Gastrocnemius medialis (tissue), 4 donors: Measurements from ENCODE around the gene GAL3ST1. TPM values are rescaled to one million over a fixed set of nuclear protein-coding genes. Genes with fewer than 3 reads are reported as not detected.
"Not testable (repeated sequence)": the region's sequence is repeated elsewhere in the genome, so short reads cannot be mapped to it uniquely, and the experiment has no call there.

Experiments
- ATAC-seq, 2 donors: fragments of 150-250 bp; one replicate each; pipeline ENCODE4 v1.9.1; 2016
- DNase-seq, 2 donors: peaks; one replicate each; pipeline ENCODE4 v3.0.0-alpha.2; 2019
- H3K27ac ChIP-seq, 4 donors: fragments of 200-600 bp; sonication (generic); 1 replicate in 1 of 4; 2 replicates in 3 of 4; pipeline ENCODE4 v1.5.1; 2016 to 2018; ENCODE audit warnings: mild to moderate bottlenecking in 2 of 4, moderate library complexity in 1 of 4
- H3K27me3 ChIP-seq, 3 donors: fragments of 200-600 bp; sonication (generic) in 2 of 3; 1 replicate in 1 of 3; 2 replicates in 2 of 3; pipeline versions ENCODE4 v1.5.1 to v1.6.0; 2016 to 2019; ENCODE audit warnings: mild to moderate bottlenecking in 1 of 3, moderate library complexity in 1 of 3
- H3K36me3 ChIP-seq, 2 donors: fragments of 200-600 bp; sonication (generic) in 1 of 2; one replicate each; pipeline ENCODE4 v1.5.1; 2017 to 2018
- H3K4me1 ChIP-seq, 2 donors: fragments of 200-600 bp; sonication (generic) in 1 of 2; one replicate each; pipeline ENCODE4 v1.5.1; 2016 to 2017; ENCODE audit warnings: mild to moderate bottlenecking in 2 of 2
- H3K4me3 ChIP-seq, 4 donors: fragments of 200-600 bp; sonication (generic) in 3 of 4; 1 replicate in 1 of 4; 2 replicates in 3 of 4; pipeline ENCODE4 v1.5.1; 2016 to 2019; ENCODE audit warnings: mild to moderate bottlenecking in 2 of 4
- H3K9me3 ChIP-seq, 3 donors: fragments of 200-600 bp; sonication (generic) in 2 of 3; 1 replicate in 1 of 3; 2 replicates in 2 of 3; pipeline ENCODE4 v1.5.1; 2016 to 2019
- POLR2A ChIP-seq, 2 donors: fragments of 450-650 bp; IDR thresholded peaks; one replicate each; pipeline ENCODE4 v1.6.1; 2017; ENCODE audit warnings: antibody characterized with exemption in 2 of 2, mild to moderate bottlenecking in 2 of 2, moderate library complexity in 2 of 2
- in situ Hi-C, 4 donors: fragments of 200-750 bp; cut with MboI; loops; one replicate each; pipeline versions ENCODE4 v1.15.0 to v1.8.0; 2017; ENCODE audit warnings: low sequenced_read_pairs in 4 of 4
- intact Hi-C: fragments of 100-400 bp; cut with DNase I; formaldehyde crosslinking; loops from one replicate; pipeline ENCODE4 v1.15.1; 2023; ENCODE audit warnings: low total_unique reads
- total RNA-seq, 4 donors: library from RNA; depleted of rRNA; stranded (reverse); fragments of >200 nt; gene quantifications; one replicate each; pipeline versions ENCODE4 v1.1.0 to v1.2.3, GENCODE V29; 2016
- TF ChIP-seq, protein P1 (sequence below), 5 experiments: fragments of 450-650 bp in 3 of 5; fragments of 200-600 bp in 2 of 5; sonication (generic) in 2 of 5; IDR thresholded peaks in 4 of 5; conservative IDR thresholded peaks in 1 of 5; 1 replicate in 4 of 5; 2 replicates in 1 of 5; pipeline ENCODE4 v1.5.1; 2016 to 2019; ENCODE audit warnings: antibody characterized with exemption in 5 of 5, mild to moderate bottlenecking in 3 of 5, moderate library complexity in 3 of 5

The GAL3ST1 gene
- total RNA-seq, 4 donors from 2014 or later = 0.29 to 2.0 (median 1.2) TPM

DNA sequence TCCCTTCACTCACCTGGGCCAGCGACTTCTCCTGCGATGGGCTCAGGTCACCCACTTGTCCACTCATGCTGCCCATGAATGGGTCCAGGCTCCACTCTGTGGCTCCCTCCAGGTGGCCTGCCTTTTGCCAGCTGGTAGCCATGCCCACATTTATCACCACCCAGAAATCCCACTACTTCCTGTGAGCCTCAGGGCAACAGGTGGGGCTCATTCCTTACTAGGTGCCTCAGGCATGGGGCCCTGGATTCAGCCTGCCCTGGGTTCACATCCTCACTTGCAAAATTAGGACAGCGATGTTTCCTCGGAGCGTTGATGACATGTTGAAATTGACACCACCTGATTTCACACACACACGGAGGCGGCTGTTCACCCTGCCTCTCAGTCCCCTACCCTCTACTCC lies 27.8 kb downstream of the GAL3ST1 start, which contains the start of gene SEC14L6:
SEC14L6 (minus strand) TSS at position 126 of the 400 bp plus-strand sequence; CDS start at position 67, 59 bp downstream.
- in situ Hi-C loops = no loop called here
- no peak for TF ChIP-seq POLR2A (IDR thresholded peaks at IDR 0.05)
- TF ChIP-seq, protein P1, sequence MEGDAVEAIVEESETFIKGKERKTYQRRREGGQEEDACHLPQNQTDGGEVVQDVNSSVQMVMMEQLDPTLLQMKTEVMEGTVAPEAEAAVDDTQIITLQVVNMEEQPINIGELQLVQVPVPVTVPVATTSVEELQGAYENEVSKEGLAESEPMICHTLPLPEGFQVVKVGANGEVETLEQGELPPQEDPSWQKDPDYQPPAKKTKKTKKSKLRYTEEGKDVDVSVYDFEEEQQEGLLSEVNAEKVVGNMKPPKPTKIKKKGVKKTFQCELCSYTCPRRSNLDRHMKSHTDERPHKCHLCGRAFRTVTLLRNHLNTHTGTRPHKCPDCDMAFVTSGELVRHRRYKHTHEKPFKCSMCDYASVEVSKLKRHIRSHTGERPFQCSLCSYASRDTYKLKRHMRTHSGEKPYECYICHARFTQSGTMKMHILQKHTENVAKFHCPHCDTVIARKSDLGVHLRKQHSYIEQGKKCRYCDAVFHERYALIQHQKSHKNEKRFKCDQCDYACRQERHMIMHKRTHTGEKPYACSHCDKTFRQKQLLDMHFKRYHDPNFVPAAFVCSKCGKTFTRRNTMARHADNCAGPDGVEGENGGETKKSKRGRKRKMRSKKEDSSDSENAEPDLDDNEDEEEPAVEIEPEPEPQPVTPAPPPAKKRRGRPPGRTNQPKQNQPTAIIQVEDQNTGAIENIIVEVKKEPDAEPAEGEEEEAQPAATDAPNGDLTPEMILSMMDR (IDR thresholded peaks at IDR 0.05 in 4 of 5, conservative IDR thresholded peaks at IDR 0.05 in 1 of 5) = no peak
- no peaks in the 10 kb centered on the region for H3K36me3 ChIP-seq
- no peak within 1 kb of the TSS for H3K4me3 ChIP-seq
- no peaks in the 10 kb centered on the region for H3K9me3 ChIP-seq
- DNase-seq = no peak
- no peaks in the 10 kb centered on the region for H3K4me1 ChIP-seq
- intact Hi-C loops = no loop called here
- no peak within 1 kb of the TSS for H3K27ac ChIP-seq
- ATAC-seq = no peak
- peaks cover 21 to 23% (median 23%) of the 10 kb centered on the region in 3 donors for H3K27me3 ChIP-seq

DNA sequence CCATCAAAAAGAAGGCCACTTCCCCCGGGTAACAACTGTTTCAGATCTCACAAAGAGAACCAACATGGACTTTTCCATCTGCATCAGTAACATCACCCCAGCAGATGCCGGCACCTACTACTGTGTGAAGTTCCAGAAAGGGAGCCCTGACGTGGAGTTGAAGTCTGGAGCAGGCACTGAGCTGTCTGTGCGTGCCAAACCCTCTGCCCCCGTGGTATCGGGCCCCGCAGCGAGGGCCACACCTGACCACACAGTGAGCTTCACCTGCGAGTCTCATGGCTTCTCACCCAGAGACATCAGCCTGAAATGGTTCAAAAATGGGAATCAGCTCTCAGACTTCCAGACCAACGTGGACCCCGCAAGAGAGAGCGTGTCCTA lies 31.7 kb downstream of the GAL3ST1 start:
- no peak for TF ChIP-seq POLR2A (IDR thresholded peaks at IDR 0.05)
- H3K27me3 ChIP-seq = peaks cover 25% of the 10 kb centered on the region in 3 donors
- H3K4me3 ChIP-seq = peak overlapping the region in 3 of 4 donors; percentile 24 to 49 (median 47)
- intact Hi-C loops = no loop called here
- no peaks in the 10 kb centered on the region for H3K4me1 ChIP-seq
- H3K9me3 ChIP-seq = no peaks in the 10 kb centered on the region
- no peak for DNase-seq
- no peaks in the 10 kb centered on the region for H3K36me3 ChIP-seq
- H3K27ac ChIP-seq = no peak overlapping the region
- in situ Hi-C loops = no loop called here
- no peak for ATAC-seq

DNA sequence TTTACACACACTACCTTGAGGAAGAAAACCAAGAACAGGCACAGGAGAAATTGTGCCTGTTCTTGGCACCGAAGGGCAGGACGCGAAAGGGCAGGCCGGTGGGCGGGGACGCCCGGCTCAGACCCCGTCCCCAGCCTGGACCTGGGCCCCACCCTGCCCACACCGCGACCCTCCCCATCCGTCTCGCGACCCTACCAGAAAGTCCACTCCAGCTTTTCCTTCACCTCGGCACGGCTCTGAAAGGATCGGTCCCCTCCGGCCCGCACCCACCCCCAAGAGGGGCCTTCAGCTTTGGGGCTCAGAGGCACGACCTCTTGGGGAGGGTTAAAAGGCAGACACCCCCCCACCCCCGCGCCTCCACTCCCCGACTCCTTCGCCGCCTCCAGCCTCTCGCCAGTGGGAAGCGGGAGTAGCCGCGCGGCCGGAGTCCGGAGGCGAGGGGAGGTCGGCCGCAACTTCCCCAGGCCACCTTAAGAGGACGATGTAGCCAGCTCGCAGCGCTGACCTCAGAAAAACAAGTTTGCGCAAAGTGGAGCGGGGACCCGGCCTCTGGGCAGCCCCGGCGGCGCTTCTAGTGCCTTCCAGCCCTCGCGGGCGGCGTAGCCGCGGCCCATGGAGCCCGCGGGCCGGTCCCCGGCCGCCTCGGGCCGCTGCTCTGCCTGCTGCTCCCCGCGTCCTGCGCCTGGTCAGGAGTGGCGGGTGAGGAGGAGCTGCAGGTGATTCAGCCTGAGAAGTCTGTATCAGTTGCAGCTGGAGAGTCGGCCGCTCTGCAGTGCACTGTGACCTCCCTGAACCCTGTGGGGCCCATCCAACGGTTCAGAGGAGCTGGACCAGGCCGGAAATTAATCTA lies 32.3 kb downstream of the GAL3ST1 start:
- no peaks in the 10 kb centered on the region for H3K4me1 ChIP-seq
- DNase-seq (no peak), ATAC-seq (no peak)
- H3K27me3 ChIP-seq = peaks cover 25% of the 10 kb centered on the region in 3 donors
- no peaks in the 10 kb centered on the region for H3K9me3 ChIP-seq
- H3K27ac ChIP-seq = no peak overlapping the region
- H3K4me3 ChIP-seq = peak overlapping the region; percentile 24 to 49 (median 41)
- TF ChIP-seq POLR2A (IDR thresholded peaks at IDR 0.05) = no peak
- TF ChIP-seq, protein P1 (IDR thresholded peaks at IDR 0.05 in 4 of 5, conservative IDR thresholded peaks at IDR 0.05 in 1 of 5) = no peak
- no peaks in the 10 kb centered on the region for H3K36me3 ChIP-seq
- intact Hi-C loops = no loop called here
- in situ Hi-C loops = no loop called here

DNA sequence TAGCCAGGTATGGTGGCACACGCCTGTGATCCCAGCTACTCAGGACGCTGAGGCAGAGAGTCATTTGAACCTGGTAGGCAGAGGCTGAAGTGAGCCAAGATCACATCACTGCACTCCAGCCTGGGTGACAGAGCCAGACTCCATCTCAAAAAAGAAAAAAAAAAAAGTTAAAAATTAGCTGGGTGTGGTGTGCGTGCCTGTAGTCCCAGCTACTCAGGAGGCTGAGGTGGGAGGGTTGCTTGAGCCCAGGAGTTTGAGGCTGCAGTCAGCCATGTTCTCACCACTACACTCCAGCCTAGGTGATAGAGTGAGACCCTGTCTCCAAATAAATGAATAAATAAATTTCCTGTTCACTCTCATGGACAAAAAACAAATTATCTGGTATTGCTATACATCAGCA lies 33.0 kb downstream of the GAL3ST1 start:
- H3K27me3 ChIP-seq = peaks cover 25% of the 10 kb centered on the region in 3 donors
- H3K4me3 ChIP-seq, H3K36me3 ChIP-seq, in situ Hi-C loops, H3K9me3 ChIP-seq, DNase-seq, intact Hi-C loops, H3K27ac ChIP-seq, ATAC-seq, H3K4me1 ChIP-seq: not testable (repeated sequence)

DNA sequence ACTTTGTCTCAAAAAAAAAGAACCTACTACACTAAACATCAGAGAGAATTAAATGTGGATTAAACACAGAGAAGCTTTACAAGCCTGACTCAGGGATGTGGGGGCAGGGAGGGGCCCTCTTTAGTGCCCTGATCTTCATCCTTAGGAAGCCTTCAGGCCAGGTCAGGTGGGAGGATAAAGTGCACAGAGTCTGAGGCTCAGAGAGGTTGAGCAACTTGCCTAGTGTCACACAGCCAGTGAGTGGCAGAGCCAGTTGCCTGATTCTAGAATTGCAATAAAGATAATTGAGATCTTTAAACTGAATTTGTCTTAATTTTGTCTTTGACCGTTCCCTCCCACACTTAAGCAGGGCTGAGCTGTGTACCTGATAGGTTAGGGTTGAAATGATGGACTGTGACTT lies 35.1 kb downstream of the GAL3ST1 start:
- Histone ChIP-seq H3K4me3 (no peak overlapping the region), H3K9me3 (no peaks in the 10 kb centered on the region), H3K36me3 (no peaks in the 10 kb centered on the region), H3K4me1 (no peaks in the 10 kb centered on the region), H3K27ac (no peak overlapping the region), H3K27me3 (peaks cover 25% of the 10 kb centered on the region in 3 donors)
- intact Hi-C loops = no loop called here
- TF ChIP-seq, protein P1 (IDR thresholded peaks at IDR 0.05 in 4 of 5, conservative IDR thresholded peaks at IDR 0.05 in 1 of 5) = no peak
- no peak for TF ChIP-seq POLR2A (IDR thresholded peaks at IDR 0.05)
- in situ Hi-C loops = no loop called here
- no peak for ATAC-seq
- DNase-seq = no peak
